ENCODE data around the gene MYG1.

- TF ChIP-seq CTCF (conservative IDR thresholded peaks at IDR 0.05; ENCODE audit: low read depth, low read length) = no peak
- TF ChIP-seq EZH2 (IDR thresholded peaks at IDR 0.05; ENCODE audit: borderline replicate concordance, low read depth, low read length, poor library complexity, severe bottlenecking) = no peak
These were observed 4.2 kb upstream of the MYG1 start, which contains the start of gene PFDN5 for GRCh38 chr12:53295070-53295890.
